Smooth muscle cell of the brain vasculature (primary cell): ENCODE measurements around the gene TAS2R4.
"Not testable (repeated sequence)": the region's sequence is repeated elsewhere in the genome, so short reads cannot be mapped to it uniquely, and the experiment has no call there.

Source experiments
- DNase-seq: peaks from one replicate; pipeline ENCODE4 v3.0.0-alpha.2; 2012; ENCODE audit warnings: low read depth, low spot score

TAS2R4 gene

GRCh38 chr7:141776374-141776773 is at the start of gene TAS2R4:
TSS of gene TAS2R4 (plus strand) at chr7:141776674. CDS start at chr7:141778489, 1,815 bp downstream.
- no peak for DNase-seq

GRCh38 chr7:141729020-141729419 is 47.5 kb upstream of the TAS2R4 start:
- DNase-seq = no peak

GRCh38 chr7:141731476-141732149 is 44.9 kb upstream of the TAS2R4 start:
- no peak for DNase-seq

GRCh38 chr7:141737118-141737835 is 39.2 kb upstream of the TAS2R4 start:
- DNase-seq = no peak

GRCh38 chr7:141737836-141738591 is 38.5 kb upstream of the TAS2R4 start, which contains the start of gene SSBP1:
TSS of gene SSBP1 (plus strand) at chr7:141738358. CDS start at chr7:141739167, 809 bp downstream.
- DNase-seq = peak; percentile 93

- no peak for DNase-seq
These were observed 37.9 kb upstream of the TAS2R4 start for GRCh38 chr7:141738592-141739013.

GRCh38 chr7:141739250-141739649 is 37.2 kb upstream of the TAS2R4 start:
- DNase-seq = no peak

GRCh38 chr7:141742229-141742628 is 34.2 kb upstream of the TAS2R4 start:
- no peak for DNase-seq

- no peak for DNase-seq
These were observed 32.3 kb upstream of the TAS2R4 start for GRCh38 chr7:141744131-141744530.

- no peak for DNase-seq
These were observed 28.1 kb upstream of the TAS2R4 start for GRCh38 chr7:141748396-141748795.

- DNase-seq = not testable (repeated sequence)
These were observed 24.6 kb upstream of the TAS2R4 start for GRCh38 chr7:141751904-141752303.

- DNase-seq = no peak
These were observed 23.8 kb upstream of the TAS2R4 start for GRCh38 chr7:141752634-141753033.

- DNase-seq = no peak
These were observed 21.5 kb upstream of the TAS2R4 start for GRCh38 chr7:141754939-141755338.

- DNase-seq = no peak
These were observed 12.7 kb upstream of the TAS2R4 start, which contains the start of gene TAS2R3 for GRCh38 chr7:141763797-141764196. TSS of gene TAS2R3 (plus strand) at chr7:141764097. CDS start at chr7:141764159, 62 bp downstream.

GRCh38 chr7:141770083-141770583 is 6.3 kb upstream of the TAS2R4 start:
- DNase-seq = not testable (repeated sequence)

- peak; percentile 12 for DNase-seq
These were observed 9.5 kb downstream of the TAS2R4 start for GRCh38 chr7:141785706-141786552.

- no peak for DNase-seq
These were observed 11.8 kb downstream of the TAS2R4 start for GRCh38 chr7:141788296-141788695.

- no peak for DNase-seq
These were observed 13.4 kb downstream of the TAS2R4 start, which contains the start of gene TAS2R5 for GRCh38 chr7:141789917-141790316. TSS of gene TAS2R5 (plus strand) at chr7:141790217. CDS start at chr7:141790362, 145 bp downstream.

- no peak for DNase-seq
These were observed 16.1 kb downstream of the TAS2R4 start for GRCh38 chr7:141792526-141792925.

- no peak for DNase-seq
These were observed 43.6 kb downstream of the TAS2R4 start for GRCh38 chr7:141820067-141820466.

- not testable (repeated sequence) for DNase-seq
These were observed 46.0 kb downstream of the TAS2R4 start for GRCh38 chr7:141822432-141822831.
